Right lobe of liver (tissue), 6 donors: Measurements from ENCODE around the gene NEGR1. TPM values are rescaled to one million over a fixed set of nuclear protein-coding genes. Genes with fewer than 3 reads are reported as not detected.
A peak's percentile ranks its signal among the peaks of the same experiment; 100 is the strongest.

Source experiments
- ATAC-seq, 4 donors: fragments of 200-7000 bp; cut with Tn5 transposase; one replicate each; pipeline ENCODE4 v1.9.1; 2020; ENCODE audit warnings: mild to moderate bottlenecking in 4 of 4, moderate library complexity in 4 of 4
- DNase-seq, 3 donors: peaks; one replicate each; pipeline ENCODE4 v3.0.0-alpha.2; 2020
- H3K27ac ChIP-seq, 3 donors: fragments of 200-600 bp; one replicate each; pipeline ENCODE4 v1.8.0; 2022
- H3K27me3 ChIP-seq, 2 donors: fragments of 200-600 bp; one replicate each; pipeline ENCODE4 v1.8.0; 2022
- H3K36me3 ChIP-seq, 4 donors: fragments of 200-600 bp; sonication (generic) in 1 of 4; one replicate each; pipeline versions ENCODE4 v1.5.1 to v1.8.0; 2017 to 2022; ENCODE audit warnings: control low read depth in 1 of 4
- H3K4me1 ChIP-seq, 4 donors: fragments of 200-600 bp; sonication (generic) in 1 of 4; one replicate each; pipeline versions ENCODE4 v1.5.1 to v1.8.0; 2017 to 2022; ENCODE audit warnings: control low read depth in 1 of 4
- H3K4me3 ChIP-seq, 3 donors: fragments of 200-600 bp; one replicate each; pipeline ENCODE4 v1.8.0; 2022
- H3K9me3 ChIP-seq, 4 donors: fragments of 200-600 bp; sonication (generic) in 1 of 4; one replicate each; pipeline versions ENCODE4 v1.5.1 to v1.8.0; 2017 to 2022; ENCODE audit warnings: control low read depth in 1 of 4
- CTCF ChIP-seq, 4 donors: fragments of 200-600 bp in 3 of 4; fragments of 450-650 bp in 1 of 4; IDR thresholded peaks; one replicate each; pipeline versions ENCODE4 v1.5.1 to v1.8.0; 2016 to 2022; ENCODE audit warnings: antibody characterized with exemption in 4 of 4, mild to moderate bottlenecking in 2 of 4
- POLR2A ChIP-seq: fragments of 450-650 bp; IDR thresholded peaks from one replicate; pipeline ENCODE4 v1.6.1; 2017; ENCODE audit warnings: antibody characterized with exemption, mild to moderate bottlenecking
- WGBS: methylation state at CpG from one replicate; pipeline ENCODE4 v1.1.6; 2018; ENCODE audit warnings: low coverage, low lambda C conversion rate; ENCODE audit not compliant: insufficient coverage; ENCODE audit errors: missing lambda C conversion rate; 5-methylcytosine and 5-hydroxymethylcytosine counted together
- intact Hi-C, 2 donors: fragments of 100-400 bp; cut with DNase I; formaldehyde crosslinking; loops; one replicate each; pipeline versions ENCODE4 v1.11.2 to v1.14.1; 2022
- total RNA-seq, 6 experiments: library from RNA; depleted of rRNA in 2 of 6; stranded (reverse); fragments of >200 nt in 2 of 6; fragmentation: NEBNext Ultra II Directional in 3 of 6; extraction: Animal tissue kit (Norgen Biotek cat#: 25700) in 3 of 6; gene quantifications; one replicate each; pipeline versions ENCODE4 v1.1.0 to v1.2.4, GENCODE V29; 2016 to 2023
- donor health status: DM: no; HTN: yes; CAD: no.
- donor health status: DM: no; HTN: no; CAD: no.
- donor health status: DM: no; HTN: no; CAD: no.
- donor health status: DM: no; HTN: yes; CAD: no.
- donor health status: DM: no; HTN: yes; CAD: no.

Gene NEGR1
- total RNA-seq, 6 experiments from 2014 or later: 0.02 to 0.31 (median 0.14) TPM

GRCh38 chr1:71956613-71957285 is 325.6 kb downstream of the NEGR1 start:
- Histone ChIP-seq H3K36me3 (no peaks in the 10 kb centered on the region), H3K4me1 (no peaks in the 10 kb centered on the region), H3K27me3 (no peaks in the 10 kb centered on the region), H3K9me3 (no peaks in the 10 kb centered on the region), H3K4me3 (no peak overlapping the region), H3K27ac (no peak overlapping the region)
- no peak for ATAC-seq
- DNase-seq: no peak
- TF ChIP-seq POLR2A: no peak
- intact Hi-C loops: no loop called here
- 71% methylated on average over 2 of the region's 2 CpGs for WGBS

DNA sequence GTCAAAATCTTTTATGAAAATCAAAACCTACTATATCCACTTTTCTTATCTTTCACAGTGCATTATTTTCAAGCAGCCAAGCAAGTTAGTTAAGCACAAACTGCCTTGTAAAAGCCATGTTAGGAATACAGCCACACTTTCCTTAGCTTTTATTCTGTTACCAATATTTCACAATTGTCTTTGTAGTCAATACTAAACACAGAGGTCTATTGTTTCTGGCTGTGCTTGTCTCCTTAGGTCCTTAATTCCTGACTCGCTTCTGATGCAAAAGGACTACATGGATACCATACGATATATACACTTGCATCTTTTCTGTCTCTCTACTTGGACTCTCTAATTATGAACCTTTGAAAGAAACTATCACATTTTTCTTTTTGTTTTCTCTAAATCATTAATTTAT is 331.8 kb downstream of the NEGR1 start:
- intact Hi-C loops: no loop called here
- H3K36me3 ChIP-seq: no peaks in the 10 kb centered on the region
- no peak for DNase-seq
- no peak for TF ChIP-seq POLR2A
- no peak for TF ChIP-seq CTCF (IDR thresholded peaks at IDR 0.05)
- no peak overlapping the region for H3K27ac ChIP-seq
- ATAC-seq: no peak
- H3K9me3 ChIP-seq: no peaks in the 10 kb centered on the region
- WGBS: 64% methylated on average over 2 of the region's 2 CpGs
- H3K4me1 ChIP-seq: no peaks in the 10 kb centered on the region
- H3K27me3 ChIP-seq: no peaks in the 10 kb centered on the region
- H3K4me3 ChIP-seq: no peak overlapping the region

GRCh38 chr1:71949681-71950080 is 332.7 kb downstream of the NEGR1 start:
- Histone ChIP-seq H3K9me3 (no peaks in the 10 kb centered on the region), H3K36me3 (no peaks in the 10 kb centered on the region), H3K4me1 (no peaks in the 10 kb centered on the region), H3K4me3 (no peak overlapping the region), H3K27ac (no peak overlapping the region), H3K27me3 (no peaks in the 10 kb centered on the region)
- intact Hi-C loops: no loop called here
- WGBS: 34% methylated on average over 2 of the region's 2 CpGs
- no peak for TF ChIP-seq CTCF (IDR thresholded peaks at IDR 0.05)
- TF ChIP-seq POLR2A: no peak
- no peak for ATAC-seq
- no peak for DNase-seq

DNA sequence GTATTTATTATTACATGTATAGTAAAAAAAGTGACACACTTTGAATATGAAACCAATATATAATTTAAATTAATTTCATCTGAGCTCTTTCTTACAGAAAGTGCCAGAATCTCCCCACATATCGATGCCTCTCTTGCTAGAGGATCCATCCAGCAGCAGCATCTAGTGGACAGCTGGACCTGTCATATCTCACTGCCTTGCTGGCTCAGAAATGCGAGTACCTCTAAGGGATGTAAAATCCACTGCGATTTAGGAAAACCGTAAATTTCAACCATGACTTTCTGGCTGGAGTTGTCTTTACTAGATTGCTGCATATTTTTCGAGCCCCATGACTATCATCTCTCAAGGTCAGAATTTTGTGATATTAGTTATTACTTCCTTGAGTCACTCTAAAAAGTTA is 333.8 kb downstream of the NEGR1 start:
- Histone ChIP-seq H3K4me3 (no peak overlapping the region), H3K27ac (no peak overlapping the region), H3K9me3 (no peaks in the 10 kb centered on the region), H3K4me1 (peaks cover 0 to 8% (median 0%) of the 10 kb centered on the region in 4 donors), H3K27me3 (no peaks in the 10 kb centered on the region), H3K36me3 (no peaks in the 10 kb centered on the region)
- TF ChIP-seq POLR2A (no peak), CTCF (IDR thresholded peaks at IDR 0.05) (no peak)
- WGBS: 84% methylated on average over 5 of the region's 5 CpGs
- DNase-seq (no peak), ATAC-seq (no peak)
- intact Hi-C loops: no loop called here

GRCh38 chr1:71944006-71944405 is 338.3 kb downstream of the NEGR1 start:
- DNase-seq: peak in 1 of 3 donors; percentile 46
- Histone ChIP-seq H3K27ac (no peak overlapping the region), H3K9me3 (no peaks in the 10 kb centered on the region), H3K4me1 (peaks cover 0 to 9% (median 0%) of the 10 kb centered on the region in 4 donors), H3K36me3 (no peaks in the 10 kb centered on the region), H3K27me3 (no peaks in the 10 kb centered on the region), H3K4me3 (no peak overlapping the region)
- ATAC-seq: peak; percentile 72 to 91 (median 86)
- 8% methylated on average over 1 of the region's 1 CpG for WGBS
- TF ChIP-seq POLR2A: no peak
- TF ChIP-seq CTCF (IDR thresholded peaks at IDR 0.05): no peak
- intact Hi-C loops: no loop called here
